Measurements from ENCODE around the gene SMAD1.

DNA sequence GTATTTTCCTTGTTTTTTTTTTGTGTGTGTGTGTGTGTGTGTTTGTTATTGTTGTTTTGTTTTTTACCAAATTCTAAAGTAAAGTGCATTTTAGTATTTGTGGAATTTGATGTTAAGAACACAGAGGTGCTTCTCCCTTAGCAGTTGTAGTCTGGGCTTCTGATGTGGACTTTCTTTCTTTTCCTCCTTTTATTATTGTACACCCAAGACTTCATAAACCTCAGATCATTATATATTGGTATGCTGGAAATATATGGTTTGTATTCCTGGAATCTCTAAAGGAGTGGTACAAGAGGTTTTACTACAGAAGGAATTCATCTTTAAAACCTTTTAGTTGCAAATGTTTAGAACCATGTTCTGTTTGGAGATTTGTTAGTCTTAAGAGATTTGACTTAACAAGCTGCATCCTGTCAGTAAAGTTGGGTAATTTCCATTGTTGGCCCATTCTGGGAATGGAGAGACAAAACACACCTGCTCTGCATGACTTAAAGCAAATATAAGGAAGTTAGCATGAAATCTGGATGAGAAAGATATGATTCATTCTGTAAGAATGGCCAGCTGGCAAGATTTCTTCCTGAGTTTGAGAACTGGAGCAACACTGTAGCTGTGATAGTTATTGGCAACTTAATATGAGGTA is 64.0 kb downstream of the SMAD1 start:
- TF ChIP-seq POLR2A (IDR thresholded peaks at IDR 0.05), result no peak
- TF ChIP-seq, protein P1, sequence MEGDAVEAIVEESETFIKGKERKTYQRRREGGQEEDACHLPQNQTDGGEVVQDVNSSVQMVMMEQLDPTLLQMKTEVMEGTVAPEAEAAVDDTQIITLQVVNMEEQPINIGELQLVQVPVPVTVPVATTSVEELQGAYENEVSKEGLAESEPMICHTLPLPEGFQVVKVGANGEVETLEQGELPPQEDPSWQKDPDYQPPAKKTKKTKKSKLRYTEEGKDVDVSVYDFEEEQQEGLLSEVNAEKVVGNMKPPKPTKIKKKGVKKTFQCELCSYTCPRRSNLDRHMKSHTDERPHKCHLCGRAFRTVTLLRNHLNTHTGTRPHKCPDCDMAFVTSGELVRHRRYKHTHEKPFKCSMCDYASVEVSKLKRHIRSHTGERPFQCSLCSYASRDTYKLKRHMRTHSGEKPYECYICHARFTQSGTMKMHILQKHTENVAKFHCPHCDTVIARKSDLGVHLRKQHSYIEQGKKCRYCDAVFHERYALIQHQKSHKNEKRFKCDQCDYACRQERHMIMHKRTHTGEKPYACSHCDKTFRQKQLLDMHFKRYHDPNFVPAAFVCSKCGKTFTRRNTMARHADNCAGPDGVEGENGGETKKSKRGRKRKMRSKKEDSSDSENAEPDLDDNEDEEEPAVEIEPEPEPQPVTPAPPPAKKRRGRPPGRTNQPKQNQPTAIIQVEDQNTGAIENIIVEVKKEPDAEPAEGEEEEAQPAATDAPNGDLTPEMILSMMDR (IDR thresholded peaks at IDR 0.05), result no peak
